Epithelial cell of proximal tubule (primary cell): ENCODE results near the gene GAL. TPM values are rescaled to one million over a fixed set of nuclear protein-coding genes. Genes with fewer than 3 reads are reported as not detected.

ENCODE experiments used
- DNase-seq: peaks from one replicate; pipeline ENCODE4 v3.0.0-alpha.2; 2011; ENCODE audit warnings: low read depth
- H3K4me3 ChIP-seq: 2 replicates; pipeline ENCODE4 v1.5.1; 2011; ENCODE audit warnings: low read depth, mild to moderate bottlenecking, low read length
- CTCF ChIP-seq: conservative IDR thresholded peaks from 2 replicates; pipeline ENCODE4 v1.5.1; 2012; ENCODE audit warnings: low read depth, mild to moderate bottlenecking, low read length
- total RNA-seq: library from RNA; depleted of rRNA; stranded (reverse); fragments of >200 nt; gene quantifications from 2 replicates; pipeline ENCODE4 v1.2.3, GENCODE V29; 2015

The GAL gene
- total RNA-seq, 1 donor from 2014 or later = 22.5 TPM

GRCh38 chr11:68673991-68674390, 10.4 kb upstream of the GAL start:
- no peak for TF ChIP-seq CTCF
- H3K4me3 ChIP-seq = no peak overlapping the region
- DNase-seq = no peak

GRCh38 chr11:68674461-68674860, 9.9 kb upstream of the GAL start:
- TF ChIP-seq CTCF = no peak
- no peak overlapping the region for H3K4me3 ChIP-seq
- DNase-seq = no peak

GRCh38 chr11:68677432-68677831, 6.9 kb upstream of the GAL start:
- H3K4me3 ChIP-seq = no peak overlapping the region
- no peak for TF ChIP-seq CTCF
- DNase-seq = peak; percentile 27

DNA sequence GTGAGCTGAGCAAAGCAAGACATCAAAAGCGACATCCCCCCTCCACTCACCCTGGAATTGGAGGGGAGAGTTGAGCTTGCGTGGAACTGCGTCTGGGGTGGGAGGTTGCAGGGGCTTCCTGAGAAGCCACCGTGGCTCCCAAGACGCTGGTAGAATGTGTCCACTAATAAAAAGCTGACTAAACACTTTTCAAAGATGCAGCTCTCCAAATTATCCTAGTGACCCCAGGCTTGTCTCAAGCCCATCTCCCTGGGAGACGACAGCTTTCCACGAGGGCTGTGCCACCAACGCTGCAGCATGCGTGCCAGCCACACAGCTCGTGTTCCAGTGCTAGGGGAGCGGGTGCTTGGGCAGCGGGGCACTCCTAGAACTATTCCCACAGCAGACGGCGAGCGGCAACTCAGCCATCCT, 6.3 kb upstream of the GAL start:
- DNase-seq = no peak
- TF ChIP-seq CTCF = no peak
- no peak overlapping the region for H3K4me3 ChIP-seq

- no peak overlapping the region for H3K4me3 ChIP-seq
- no peak for TF ChIP-seq CTCF
- DNase-seq = no peak
Measured at GRCh38 chr11:68680541-68681231, 3.7 kb upstream of the GAL start.

- no peak for TF ChIP-seq CTCF
- H3K4me3 ChIP-seq = no peak overlapping the region
- no peak for DNase-seq
Measured at GRCh38 chr11:68682531-68682961, 1.8 kb upstream of the GAL start.

GRCh38 chr11:68683121-68683520, 1.2 kb upstream of the GAL start:
- DNase-seq = no peak
- TF ChIP-seq CTCF = no peak
- no peak overlapping the region for H3K4me3 ChIP-seq
